Choroid plexus epithelial cell (primary cell): ENCODE results near the gene RNF157.

Source experiments
- DNase-seq: peaks from one replicate; pipeline ENCODE4 v3.0.0-alpha.2; 2010; ENCODE audit warnings: low read depth
- H3K4me3 ChIP-seq: 2 replicates; pipeline ENCODE4 v1.5.1; 2011; ENCODE audit warnings: low read depth, mild to moderate bottlenecking, control low read depth, low read length, moderate library complexity
- TF ChIP-seq, protein P1 (sequence below): conservative IDR thresholded peaks from 2 replicates; pipeline ENCODE4 v1.5.1; 2011; ENCODE audit warnings: low read depth, mild to moderate bottlenecking, control low read depth, inconsistent platforms, low read length, moderate library complexity

RNF157 gene

DNA sequence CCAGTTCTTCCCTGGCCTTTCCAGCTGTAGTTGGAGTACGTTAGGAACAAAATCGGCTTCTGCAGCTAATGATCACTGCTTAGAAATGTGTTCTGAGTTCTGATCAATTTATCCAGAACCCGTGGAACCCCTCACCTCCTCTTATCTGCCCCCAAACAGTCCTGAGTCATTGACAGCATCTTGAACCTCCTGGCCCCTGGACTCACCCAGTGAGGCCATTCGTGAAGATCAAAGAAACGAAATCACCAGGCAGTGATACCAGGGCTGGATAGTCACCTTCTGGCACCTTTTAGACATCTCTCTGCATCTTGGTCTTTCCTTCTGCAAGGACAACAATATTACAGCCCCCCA, 119.7 kb downstream of the RNF157 start:
- no peak for DNase-seq
- H3K4me3 ChIP-seq = no peak overlapping the region
- TF ChIP-seq, protein P1, sequence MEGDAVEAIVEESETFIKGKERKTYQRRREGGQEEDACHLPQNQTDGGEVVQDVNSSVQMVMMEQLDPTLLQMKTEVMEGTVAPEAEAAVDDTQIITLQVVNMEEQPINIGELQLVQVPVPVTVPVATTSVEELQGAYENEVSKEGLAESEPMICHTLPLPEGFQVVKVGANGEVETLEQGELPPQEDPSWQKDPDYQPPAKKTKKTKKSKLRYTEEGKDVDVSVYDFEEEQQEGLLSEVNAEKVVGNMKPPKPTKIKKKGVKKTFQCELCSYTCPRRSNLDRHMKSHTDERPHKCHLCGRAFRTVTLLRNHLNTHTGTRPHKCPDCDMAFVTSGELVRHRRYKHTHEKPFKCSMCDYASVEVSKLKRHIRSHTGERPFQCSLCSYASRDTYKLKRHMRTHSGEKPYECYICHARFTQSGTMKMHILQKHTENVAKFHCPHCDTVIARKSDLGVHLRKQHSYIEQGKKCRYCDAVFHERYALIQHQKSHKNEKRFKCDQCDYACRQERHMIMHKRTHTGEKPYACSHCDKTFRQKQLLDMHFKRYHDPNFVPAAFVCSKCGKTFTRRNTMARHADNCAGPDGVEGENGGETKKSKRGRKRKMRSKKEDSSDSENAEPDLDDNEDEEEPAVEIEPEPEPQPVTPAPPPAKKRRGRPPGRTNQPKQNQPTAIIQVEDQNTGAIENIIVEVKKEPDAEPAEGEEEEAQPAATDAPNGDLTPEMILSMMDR = no peak

DNA sequence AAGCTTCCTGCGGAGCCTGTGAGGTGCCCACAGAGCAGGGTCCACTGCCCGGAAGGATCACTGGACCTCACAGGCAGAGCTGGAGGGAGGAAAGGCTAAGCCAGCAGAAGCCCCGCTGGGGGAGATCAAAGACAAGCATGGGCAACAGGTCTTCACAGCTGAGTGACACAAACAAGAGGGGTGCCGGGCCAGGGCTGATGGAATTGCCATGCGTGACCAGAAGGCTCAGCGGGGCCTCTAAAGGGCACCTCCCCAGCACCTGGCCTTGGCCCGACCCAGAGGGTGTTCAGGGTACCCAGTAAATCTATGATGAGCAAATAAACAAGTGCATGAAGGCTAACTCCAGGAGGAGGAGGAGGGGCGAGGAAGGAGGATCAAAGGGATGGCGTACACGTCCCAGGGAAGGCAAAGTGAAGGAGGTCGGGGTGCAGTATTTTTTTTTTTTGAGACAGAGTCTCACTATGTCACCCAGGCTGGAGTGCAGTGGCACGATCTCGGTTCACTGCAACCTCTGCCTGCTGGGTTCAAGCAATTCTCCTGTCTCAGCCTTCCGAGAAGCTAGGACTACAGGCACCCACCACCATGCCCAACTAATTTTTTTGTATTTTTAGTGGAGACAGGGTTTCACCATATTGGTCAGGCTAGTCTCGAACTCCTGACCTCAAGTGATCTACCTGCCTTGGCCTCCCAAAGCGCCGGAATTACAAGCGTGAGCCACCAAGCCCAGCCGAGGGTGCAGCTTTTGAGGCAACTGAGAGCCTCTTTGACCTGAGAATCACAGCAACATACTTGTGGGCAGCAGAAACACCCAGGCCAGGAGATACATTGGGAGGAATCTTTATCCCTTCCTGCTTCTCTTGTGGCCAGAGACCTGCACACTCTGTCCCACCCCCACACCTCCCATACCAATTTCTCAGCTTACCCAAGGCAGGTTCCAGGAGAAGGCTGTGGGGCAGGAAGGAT, 120.6 kb downstream of the RNF157 start:
- TF ChIP-seq, protein P1 = no peak
- H3K4me3 ChIP-seq = no peak overlapping the region

DNA sequence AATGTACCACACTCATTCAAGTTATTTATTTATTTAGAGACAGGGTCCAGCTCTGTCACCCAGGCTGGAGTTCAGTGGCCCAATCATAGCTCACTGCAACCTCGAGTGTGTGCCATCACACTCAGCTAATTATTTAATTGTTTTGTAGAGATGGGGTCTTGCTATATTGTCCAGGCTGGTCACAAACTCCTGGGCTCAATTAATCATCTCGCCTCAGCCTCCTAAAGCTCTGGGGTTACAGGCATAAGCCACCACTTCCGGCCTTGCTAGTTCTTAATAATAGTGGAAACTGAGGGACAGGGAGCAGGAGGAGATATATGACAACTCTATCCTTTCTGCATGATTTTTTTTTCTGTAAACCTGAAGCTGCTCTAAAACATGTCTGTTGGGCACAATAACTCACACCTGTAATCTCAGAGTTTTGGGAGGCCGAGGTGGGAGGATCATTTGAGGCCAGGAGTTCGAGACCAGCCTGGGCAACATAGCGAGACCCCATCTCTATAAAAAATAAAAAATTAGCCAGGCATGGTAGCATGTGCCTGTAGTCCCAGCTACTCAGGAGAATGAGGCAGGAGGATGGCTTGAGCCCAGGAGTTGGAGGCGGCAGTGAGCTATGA, 125.0 kb downstream of the RNF157 start:
- no peak overlapping the region for H3K4me3 ChIP-seq
- TF ChIP-seq, protein P1 = no peak
- DNase-seq = no peak

More for the DNA sequence above, 120.6 kb downstream of the RNF157 start:
- DNase-seq = no peak

DNA sequence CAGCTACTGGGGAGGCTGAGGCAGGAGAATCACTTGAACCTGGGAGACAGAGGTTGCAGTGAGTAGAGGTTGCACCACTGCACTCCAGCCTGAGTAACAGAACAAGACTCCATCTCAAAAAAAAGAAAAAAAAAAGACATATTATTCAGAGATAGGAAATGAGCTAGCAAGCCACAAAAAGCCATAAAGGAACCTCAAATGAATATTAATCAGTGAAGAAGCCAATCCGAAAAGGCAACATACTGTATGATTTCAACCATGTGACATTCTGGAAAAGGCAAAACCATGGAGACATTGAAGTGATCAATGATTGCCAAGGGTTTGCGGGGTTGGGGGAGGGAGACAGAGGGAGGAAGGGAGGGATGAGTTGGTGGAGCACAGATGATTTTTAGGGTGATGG, 128.3 kb downstream of the RNF157 start:
- TF ChIP-seq, protein P1 = no peak
- H3K4me3 ChIP-seq = no peak overlapping the region
- DNase-seq = no peak

DNA sequence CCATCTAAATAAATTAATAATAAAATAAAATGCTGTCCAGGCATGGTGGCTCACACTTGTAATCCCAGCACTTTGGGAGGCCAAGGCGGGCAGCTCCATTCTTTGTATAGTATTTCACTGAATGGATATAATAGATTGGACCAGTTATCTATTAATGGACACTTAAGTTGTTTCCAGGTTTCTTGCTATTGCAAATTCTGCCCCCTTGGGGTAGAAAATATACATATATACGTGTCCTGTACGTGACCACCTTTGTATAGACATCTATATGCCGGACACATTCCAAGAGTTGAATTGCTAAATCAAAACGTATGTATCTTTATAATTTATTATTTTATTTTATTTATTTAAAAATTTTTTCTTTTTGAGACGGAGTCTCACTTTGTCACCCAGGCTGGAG, 132.8 kb downstream of the RNF157 start:
- H3K4me3 ChIP-seq = no peak overlapping the region
- peak; percentile 33 for DNase-seq
- TF ChIP-seq, protein P1 = no peak

DNA sequence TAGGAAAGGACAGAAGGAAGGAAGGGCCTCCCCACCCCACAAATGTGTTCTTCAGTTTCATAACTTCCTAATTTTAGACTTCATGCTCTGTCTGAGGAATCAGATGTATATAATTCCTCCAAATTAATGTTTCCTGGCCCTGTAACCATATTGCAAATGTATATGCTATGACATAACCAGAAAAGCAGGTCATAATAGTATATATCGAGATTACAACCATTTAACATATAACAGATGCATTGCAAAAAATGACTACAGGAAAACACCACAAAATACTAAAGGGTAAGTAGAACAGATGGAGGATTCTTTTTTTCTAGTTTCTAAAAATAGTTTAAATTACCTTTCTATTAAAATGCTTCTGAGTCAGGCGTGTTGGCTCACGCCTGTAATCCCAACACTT, 133.6 kb downstream of the RNF157 start:
- no peak for DNase-seq
- H3K4me3 ChIP-seq = no peak overlapping the region
- TF ChIP-seq, protein P1 = no peak

DNA sequence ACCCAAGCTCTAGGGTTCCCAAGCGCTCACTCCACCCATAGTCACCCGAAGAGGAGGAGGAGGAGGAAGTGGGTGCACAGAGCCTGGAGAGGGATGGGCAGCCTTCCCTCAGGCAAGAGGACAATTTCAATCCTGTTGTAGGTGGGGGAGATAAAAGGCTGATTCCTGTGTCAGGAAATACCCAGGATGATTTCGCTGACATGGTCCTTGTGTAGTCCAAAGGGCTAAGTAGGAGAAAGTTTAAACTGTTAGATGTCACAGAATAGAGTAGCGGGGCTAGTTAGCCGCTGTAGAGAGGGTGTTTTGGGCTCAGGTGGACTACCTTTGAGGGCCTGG, 135.4 kb downstream of the RNF157 start:
- TF ChIP-seq, protein P1 = no peak
- DNase-seq = no peak

More for the DNA sequence above, 135.4 kb downstream of the RNF157 start:
- H3K4me3 ChIP-seq = no peak overlapping the region
